ENCODE results near the gene SHANK3.

SHANK3 gene

DNA sequence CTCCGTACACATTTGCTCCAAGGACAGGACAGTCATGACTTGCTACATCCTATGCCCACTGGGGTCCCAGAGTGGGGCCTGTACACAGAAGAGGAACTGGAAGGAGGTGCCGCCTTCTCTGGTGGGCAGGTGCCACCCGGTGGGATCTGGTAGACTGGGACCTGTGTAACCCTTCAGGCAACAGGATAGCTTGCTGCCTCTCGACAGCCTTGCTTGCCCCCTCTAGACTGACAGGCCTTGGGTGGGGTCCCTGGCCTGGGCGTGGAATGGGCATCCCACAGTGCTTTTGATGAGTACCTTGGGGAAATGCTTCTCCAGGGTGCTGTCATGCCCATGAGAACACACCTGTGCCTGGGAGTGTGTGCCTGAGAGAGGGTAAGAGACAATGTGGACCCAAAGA is 15.8 kb downstream of the SHANK3 start:
- Histone ChIP-seq H3K4me3 (ENCODE audit: low read length) (no peak overlapping the region), H3K9ac (ENCODE audit: low read length) (no peak overlapping the region), H3K4me1 (ENCODE audit: control insufficient read depth, insufficient read depth, low read length) (no peaks in the 10 kb centered on the region), H3K27ac (ENCODE audit: low read depth, low read length) (no peak overlapping the region), H3K36me3 (ENCODE audit: control insufficient read depth, insufficient read depth, low read length) (no peaks in the 10 kb centered on the region), H3K27me3 (ENCODE audit: control insufficient read depth, insufficient read depth, low read length) (peaks cover 6% of the 10 kb centered on the region)

DNA sequence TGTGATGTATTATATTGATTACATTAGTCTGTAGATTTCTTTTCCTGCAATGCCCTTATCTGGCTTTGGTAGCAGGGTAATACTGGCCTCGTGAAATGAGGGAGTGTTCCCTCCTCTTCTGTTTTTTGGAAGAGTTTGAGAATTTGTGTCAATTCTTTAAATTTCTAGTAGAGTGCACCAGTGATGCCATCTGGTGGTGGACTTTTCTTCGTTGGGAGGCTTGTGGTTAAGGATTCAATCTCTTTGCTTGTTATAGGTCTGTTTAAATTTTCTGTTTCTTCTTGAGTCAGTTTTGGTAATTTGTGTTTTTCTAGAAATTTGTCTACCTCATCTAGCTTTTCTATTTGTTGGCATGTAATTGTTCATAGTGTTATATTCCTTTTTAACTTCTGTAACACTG is 18.9 kb downstream of the SHANK3 start:
- H3K27me3 ChIP-seq (ENCODE audit: control insufficient read depth, insufficient read depth, low read length): peaks cover 3% of the 10 kb centered on the region
- no peaks in the 10 kb centered on the region for H3K36me3 ChIP-seq (ENCODE audit: control insufficient read depth, insufficient read depth, low read length)
- no peaks in the 10 kb centered on the region for H3K4me1 ChIP-seq (ENCODE audit: control insufficient read depth, insufficient read depth, low read length)
- H3K4me3 ChIP-seq (ENCODE audit: low read length): no peak overlapping the region
- no peak overlapping the region for H3K9ac ChIP-seq (ENCODE audit: low read length)
- no peak overlapping the region for H3K27ac ChIP-seq (ENCODE audit: low read depth, low read length)

DNA sequence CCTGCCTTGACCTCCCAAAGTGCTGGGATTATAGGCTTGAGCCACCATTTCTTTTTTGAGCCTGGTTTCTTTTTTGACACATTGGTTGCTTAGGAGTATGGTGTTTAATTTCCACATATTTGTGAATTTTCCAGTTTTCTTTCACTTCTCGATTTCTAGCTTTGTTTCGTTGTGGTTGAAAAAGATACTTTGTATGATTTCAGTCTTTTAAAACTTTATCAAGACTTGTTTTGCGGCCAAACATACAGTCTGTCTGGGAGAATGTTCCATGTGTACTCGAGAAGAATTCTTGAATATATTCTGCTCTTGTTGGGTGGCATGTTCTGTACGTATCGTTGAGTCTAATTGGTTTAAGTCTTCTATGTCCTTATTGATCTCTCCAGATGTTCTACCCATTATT is 20.8 kb downstream of the SHANK3 start:
- Histone ChIP-seq H3K4me3 (ENCODE audit: low read length) (no peak overlapping the region), H3K9ac (ENCODE audit: low read length) (no peak overlapping the region), H3K27me3 (ENCODE audit: control insufficient read depth, insufficient read depth, low read length) (no peaks in the 10 kb centered on the region), H3K36me3 (ENCODE audit: control insufficient read depth, insufficient read depth, low read length) (no peaks in the 10 kb centered on the region), H3K4me1 (ENCODE audit: control insufficient read depth, insufficient read depth, low read length) (peaks cover 8% of the 10 kb centered on the region), H3K27ac (ENCODE audit: low read depth, low read length) (no peak overlapping the region)

DNA sequence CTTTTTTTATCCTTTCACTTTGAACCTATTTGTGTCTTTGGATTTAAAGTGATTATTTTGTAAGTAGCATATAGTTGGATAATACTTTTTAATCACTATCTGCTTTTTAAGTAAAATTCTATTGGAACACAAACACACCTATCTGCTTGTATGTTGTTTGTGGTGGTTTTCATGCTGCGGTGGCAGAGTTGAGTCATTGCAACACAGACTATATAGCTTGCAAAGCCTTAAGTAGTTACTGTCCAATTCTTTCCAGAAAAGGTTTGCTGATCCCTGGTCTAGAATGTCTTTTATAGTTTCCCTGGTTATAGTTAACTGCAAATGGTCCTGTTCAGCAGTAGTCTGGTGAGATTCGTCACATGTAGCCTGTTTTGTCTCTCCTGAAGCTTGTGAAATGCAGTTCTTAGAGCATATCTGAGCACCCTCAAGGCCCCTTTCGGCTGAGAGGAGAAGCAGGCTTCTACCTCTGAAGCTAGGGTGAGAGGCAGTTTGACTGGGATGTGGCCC is 21.5 kb downstream of the SHANK3 start:
- H3K9ac ChIP-seq (ENCODE audit: low read length): no peak overlapping the region
- no peaks in the 10 kb centered on the region for H3K27me3 ChIP-seq (ENCODE audit: control insufficient read depth, insufficient read depth, low read length)
- no peaks in the 10 kb centered on the region for H3K36me3 ChIP-seq (ENCODE audit: control insufficient read depth, insufficient read depth, low read length)
- peaks cover 8% of the 10 kb centered on the region for H3K4me1 ChIP-seq (ENCODE audit: control insufficient read depth, insufficient read depth, low read length)
- no peak overlapping the region for H3K27ac ChIP-seq (ENCODE audit: low read depth, low read length)
- H3K4me3 ChIP-seq (ENCODE audit: low read length): no peak overlapping the region

DNA sequence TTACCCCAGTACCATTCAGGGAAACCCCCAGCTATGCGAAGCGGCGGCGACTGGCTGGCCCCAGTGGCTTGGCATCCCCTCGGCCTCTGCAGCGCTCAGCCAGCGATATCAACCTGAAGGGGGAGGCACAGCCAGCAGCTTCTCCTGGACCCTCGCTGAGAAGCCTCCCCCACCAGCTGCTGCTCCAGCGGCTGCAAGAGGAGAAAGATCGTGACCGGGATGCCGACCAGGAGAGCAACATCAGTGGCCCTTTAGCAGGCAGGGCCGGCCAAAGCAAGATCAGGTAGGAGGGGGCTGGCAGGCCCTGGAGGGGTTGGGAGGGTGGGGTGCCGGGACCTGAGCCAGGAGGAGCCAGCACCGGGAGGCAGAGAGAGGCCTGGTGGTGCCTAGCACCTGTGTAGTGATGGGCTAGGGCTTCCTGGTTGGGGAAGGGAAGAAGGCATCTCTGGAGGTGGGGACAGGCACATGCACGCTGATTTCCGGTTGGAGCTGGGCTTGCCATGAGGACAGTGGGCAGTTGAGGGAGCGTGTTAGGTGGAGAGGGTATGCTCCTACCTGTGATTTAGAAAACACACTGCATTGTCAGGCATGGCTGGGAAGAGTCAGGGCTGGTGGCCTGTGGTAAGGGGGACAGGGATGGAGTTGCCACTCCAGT is 22.3 kb downstream of the SHANK3 start:
- Histone ChIP-seq H3K27me3 (ENCODE audit: control insufficient read depth, insufficient read depth, low read length) (no peaks in the 10 kb centered on the region), H3K36me3 (ENCODE audit: control insufficient read depth, insufficient read depth, low read length) (no peaks in the 10 kb centered on the region), H3K9ac (ENCODE audit: low read length) (no peak overlapping the region), H3K27ac (ENCODE audit: low read depth, low read length) (no peak overlapping the region), H3K4me3 (ENCODE audit: low read length) (no peak overlapping the region), H3K4me1 (ENCODE audit: control insufficient read depth, insufficient read depth, low read length) (peaks cover 8% of the 10 kb centered on the region)

DNA sequence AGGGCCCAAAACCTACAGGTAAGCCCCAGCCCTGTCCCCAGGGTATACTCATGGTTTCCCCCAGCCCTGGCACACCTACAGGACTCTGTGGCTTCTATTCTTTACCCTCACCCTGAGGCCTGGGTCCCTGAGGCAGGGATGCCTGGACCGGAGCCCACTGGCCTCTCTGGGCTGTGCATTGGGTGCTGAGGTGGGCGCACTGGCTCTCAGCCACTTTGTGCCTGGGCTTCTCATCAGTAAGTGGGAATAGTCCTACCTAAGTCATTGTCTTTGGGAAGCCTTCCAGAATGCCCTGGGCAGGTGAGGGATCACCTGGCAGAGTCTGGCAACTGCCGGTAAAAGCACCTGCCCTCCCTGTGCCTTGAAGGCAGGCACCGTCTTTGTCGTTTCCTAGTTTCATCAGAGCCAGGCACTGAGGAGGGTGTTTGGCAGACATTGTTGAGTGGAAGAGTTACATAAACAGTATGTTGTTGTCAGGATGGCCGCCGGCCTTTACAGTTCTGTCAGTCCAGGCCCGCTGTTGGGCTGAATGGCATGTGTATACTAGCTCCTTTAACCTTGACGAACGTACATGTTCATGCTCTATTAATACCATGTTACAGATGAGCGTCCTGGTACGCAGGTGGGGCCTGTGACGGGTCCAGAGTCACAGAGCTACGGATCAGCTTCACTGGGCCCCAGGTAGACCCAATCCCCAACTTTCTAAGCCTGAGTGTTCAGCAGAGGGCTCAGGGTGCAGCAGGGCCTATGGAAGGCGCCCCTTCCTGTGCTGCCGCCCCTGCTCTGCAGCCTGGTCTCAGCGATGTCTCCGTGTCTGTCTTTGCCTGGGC is 23.0 kb downstream of the SHANK3 start:
- no peaks in the 10 kb centered on the region for H3K27me3 ChIP-seq (ENCODE audit: control insufficient read depth, insufficient read depth, low read length)
- H3K27ac ChIP-seq (ENCODE audit: low read depth, low read length): no peak overlapping the region

DNA sequence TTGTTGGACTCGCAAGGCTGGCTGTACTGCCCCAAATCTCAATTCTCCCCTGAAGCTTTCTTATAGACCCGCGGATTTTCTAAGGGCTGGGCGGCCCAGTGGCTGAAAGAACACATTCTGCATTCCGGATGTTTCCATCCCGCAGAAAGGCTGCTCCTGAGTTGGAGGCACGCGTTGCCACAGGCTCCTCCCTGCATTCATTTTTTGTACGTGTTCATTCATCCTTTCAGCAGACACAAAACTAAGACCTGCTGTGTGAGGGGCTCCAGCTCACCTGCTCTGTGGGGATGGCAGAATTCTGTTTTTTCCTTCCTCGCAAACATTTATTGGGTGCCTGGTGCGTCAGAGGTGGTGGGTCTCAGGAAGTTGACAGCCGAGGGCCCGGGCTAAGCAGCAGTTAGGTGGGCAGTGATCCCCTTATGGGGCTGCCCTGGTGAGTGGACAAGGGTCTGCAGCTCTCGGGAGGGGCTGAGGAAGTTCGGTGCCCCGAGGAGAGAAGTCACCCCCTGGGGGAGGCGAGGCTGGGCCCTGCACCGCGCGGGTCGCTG is 23.7 kb downstream of the SHANK3 start:
- no peak overlapping the region for H3K9ac ChIP-seq (ENCODE audit: low read length)
- H3K27me3 ChIP-seq (ENCODE audit: control insufficient read depth, insufficient read depth, low read length): no peaks in the 10 kb centered on the region
- H3K27ac ChIP-seq (ENCODE audit: low read depth, low read length): no peak overlapping the region
- no peaks in the 10 kb centered on the region for H3K36me3 ChIP-seq (ENCODE audit: control insufficient read depth, insufficient read depth, low read length)
- H3K4me3 ChIP-seq (ENCODE audit: low read length): peak overlapping the region; percentile 52
- peaks cover 8% of the 10 kb centered on the region for H3K4me1 ChIP-seq (ENCODE audit: control insufficient read depth, insufficient read depth, low read length)

More for the DNA sequence above, 23.0 kb downstream of the SHANK3 start:
- Histone ChIP-seq H3K36me3 (ENCODE audit: control insufficient read depth, insufficient read depth, low read length) (no peaks in the 10 kb centered on the region), H3K4me1 (ENCODE audit: control insufficient read depth, insufficient read depth, low read length) (peaks cover 8% of the 10 kb centered on the region), H3K4me3 (ENCODE audit: low read length) (no peak overlapping the region), H3K9ac (ENCODE audit: low read length) (no peak overlapping the region)

DNA sequence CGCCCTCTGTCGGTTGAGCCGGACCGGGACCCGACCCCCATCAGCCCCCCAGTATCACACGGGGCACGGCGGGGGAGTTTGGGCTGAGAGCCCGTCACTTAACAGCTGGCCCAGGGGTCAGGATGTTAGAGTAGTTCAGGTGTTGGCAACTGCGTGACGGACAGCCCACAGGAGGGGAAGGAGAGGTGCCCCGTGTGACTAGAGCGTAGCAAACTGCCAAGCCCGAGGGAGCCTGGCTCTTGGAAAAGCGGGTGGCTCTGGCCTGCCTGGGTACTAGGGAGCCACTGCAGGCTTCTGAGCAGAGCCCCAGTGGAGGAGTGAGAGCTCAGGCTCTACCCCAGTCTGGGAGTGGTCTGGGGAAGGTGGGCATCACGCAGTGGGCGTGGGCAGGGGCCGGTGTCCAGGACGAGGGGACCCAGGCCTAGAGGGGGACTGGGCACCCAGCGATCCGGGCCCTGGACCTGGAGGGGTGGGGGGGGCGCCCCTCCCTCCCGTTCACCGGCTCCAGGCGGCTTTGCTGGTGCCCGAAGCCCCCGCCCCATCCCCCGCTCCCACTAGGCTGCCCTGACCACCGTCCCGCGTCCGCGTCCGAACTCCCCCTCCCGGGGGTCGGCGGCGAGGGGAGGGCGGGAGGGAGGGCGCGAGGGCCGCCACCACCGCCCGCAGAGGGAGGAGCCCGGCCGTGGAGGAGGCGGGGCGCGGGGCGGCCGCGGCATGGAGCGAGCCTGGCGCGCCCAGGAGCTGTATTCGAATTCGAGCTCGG is 24.4 kb downstream of the SHANK3 start:
- Histone ChIP-seq H3K4me1 (ENCODE audit: control insufficient read depth, insufficient read depth, low read length) (peaks cover 8% of the 10 kb centered on the region), H3K36me3 (ENCODE audit: control insufficient read depth, insufficient read depth, low read length) (no peaks in the 10 kb centered on the region), H3K9ac (ENCODE audit: low read length) (no peak overlapping the region), H3K27ac (ENCODE audit: low read depth, low read length) (no peak overlapping the region), H3K27me3 (ENCODE audit: control insufficient read depth, insufficient read depth, low read length) (no peaks in the 10 kb centered on the region), H3K4me3 (ENCODE audit: low read length) (peak overlapping the region; percentile 52)

DNA sequence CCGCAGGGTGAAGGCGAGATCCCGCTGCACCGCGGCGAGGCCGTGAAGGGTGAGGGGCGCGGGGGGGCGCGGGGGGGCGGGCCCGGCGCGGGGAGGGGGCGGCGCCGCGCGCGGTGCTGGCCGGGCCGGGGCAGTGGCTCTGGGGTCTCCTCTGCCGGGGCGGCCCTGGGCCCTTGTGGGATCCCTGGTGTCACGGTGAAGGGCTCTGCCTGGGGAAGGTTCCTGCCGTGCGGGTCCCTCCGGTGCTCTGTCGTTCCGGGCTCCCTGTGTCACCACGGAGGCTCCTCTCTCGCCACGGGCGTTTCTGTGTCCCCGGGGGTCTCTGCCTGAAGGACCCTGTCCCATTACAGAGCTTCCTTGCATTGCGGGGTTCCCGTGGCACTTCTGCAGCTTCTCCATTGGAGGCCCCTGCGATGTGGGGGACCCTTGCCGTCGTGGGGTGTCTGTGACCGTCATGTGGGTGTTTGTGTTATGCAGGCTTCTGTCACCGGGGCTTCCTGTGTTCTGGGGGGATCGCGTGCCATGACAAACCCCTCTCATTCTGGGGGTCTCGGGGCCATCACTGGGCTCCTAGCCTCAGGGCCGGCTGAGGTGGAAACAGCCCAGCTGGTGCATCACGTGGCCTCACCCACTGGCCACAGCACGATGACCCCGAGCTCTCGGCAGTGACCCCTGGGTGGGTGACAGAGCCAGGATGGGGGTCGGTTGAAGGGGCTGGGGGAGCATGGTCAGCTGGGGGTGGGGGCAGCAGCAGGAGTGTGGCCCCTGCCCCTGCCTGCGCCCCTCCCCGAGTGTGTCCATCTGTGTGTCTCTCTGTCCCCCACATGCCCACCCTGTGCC is 25.3 kb downstream of the SHANK3 start:
- no peak overlapping the region for H3K9ac ChIP-seq (ENCODE audit: low read length)
- H3K36me3 ChIP-seq (ENCODE audit: control insufficient read depth, insufficient read depth, low read length): no peaks in the 10 kb centered on the region
- H3K27ac ChIP-seq (ENCODE audit: low read depth, low read length): no peak overlapping the region
- H3K4me3 ChIP-seq (ENCODE audit: low read length): peak overlapping the region; percentile 55
- peaks cover 8% of the 10 kb centered on the region for H3K4me1 ChIP-seq (ENCODE audit: control insufficient read depth, insufficient read depth, low read length)
- no peaks in the 10 kb centered on the region for H3K27me3 ChIP-seq (ENCODE audit: control insufficient read depth, insufficient read depth, low read length)

DNA sequence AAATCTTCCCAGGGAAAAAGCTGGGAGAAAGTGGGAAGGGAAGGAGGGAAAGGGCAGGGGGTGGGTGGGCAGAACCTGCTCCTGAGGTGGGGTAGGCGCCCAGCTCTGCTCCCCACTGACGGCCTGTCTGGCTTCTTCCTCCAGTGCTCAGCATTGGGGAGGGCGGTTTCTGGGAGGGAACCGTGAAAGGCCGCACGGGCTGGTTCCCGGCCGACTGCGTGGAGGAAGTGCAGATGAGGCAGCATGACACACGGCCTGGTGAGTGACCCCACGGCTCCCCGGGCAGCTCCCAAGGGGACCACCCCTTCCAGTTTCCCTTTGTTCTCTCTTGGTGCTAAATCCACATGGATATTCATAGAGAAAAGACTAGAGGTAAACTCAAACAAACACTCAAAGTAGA is 25.9 kb downstream of the SHANK3 start:
- Histone ChIP-seq H3K4me1 (ENCODE audit: control insufficient read depth, insufficient read depth, low read length) (peaks cover 8% of the 10 kb centered on the region), H3K4me3 (ENCODE audit: low read length) (no peak overlapping the region), H3K27ac (ENCODE audit: low read depth, low read length) (no peak overlapping the region), H3K36me3 (ENCODE audit: control insufficient read depth, insufficient read depth, low read length) (peaks cover 2% of the 10 kb centered on the region), H3K27me3 (ENCODE audit: control insufficient read depth, insufficient read depth, low read length) (no peaks in the 10 kb centered on the region), H3K9ac (ENCODE audit: low read length) (no peak overlapping the region)

DNA sequence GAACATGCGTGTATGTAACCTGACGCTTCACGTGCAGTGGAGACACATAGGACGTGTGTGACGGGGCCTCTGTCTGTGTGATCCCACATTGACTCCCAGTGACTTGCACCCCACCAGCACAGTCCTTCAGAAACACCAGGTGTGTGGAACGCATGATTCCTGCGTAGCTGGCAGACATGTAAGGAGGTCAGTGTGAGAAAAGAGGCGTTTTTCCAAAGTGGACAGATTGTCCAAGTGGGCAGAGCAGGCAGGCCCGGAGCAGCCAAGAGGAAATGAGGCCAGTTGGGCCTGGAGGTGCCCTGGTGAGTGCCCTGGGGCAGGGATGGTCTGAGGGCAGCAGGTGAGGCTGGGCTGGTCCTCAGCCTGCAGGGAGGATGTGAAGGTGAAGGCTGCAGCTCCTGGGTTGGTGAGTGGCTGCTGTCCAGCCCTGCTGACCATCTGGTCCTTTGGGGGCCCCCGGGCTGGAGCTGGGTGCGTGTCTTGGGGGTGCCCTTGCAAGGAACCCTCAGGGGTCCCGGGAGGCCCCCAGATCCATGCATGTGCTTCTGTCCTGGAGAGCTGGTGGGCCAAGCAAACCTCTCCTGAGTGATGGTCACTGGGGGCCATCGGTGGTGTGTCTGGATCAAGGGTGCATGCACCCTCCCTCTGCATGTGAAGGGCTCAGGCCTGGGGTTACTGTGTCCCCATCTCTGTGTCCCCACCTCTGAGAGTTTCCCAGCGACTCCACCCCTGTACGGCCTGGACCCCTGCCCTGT is 26.6 kb downstream of the SHANK3 start:
- H3K27ac ChIP-seq (ENCODE audit: low read depth, low read length): no peak overlapping the region
- H3K4me3 ChIP-seq (ENCODE audit: low read length): no peak overlapping the region
- no peak overlapping the region for H3K9ac ChIP-seq (ENCODE audit: low read length)
- peaks cover 8% of the 10 kb centered on the region for H3K4me1 ChIP-seq (ENCODE audit: control insufficient read depth, insufficient read depth, low read length)
- H3K36me3 ChIP-seq (ENCODE audit: control insufficient read depth, insufficient read depth, low read length): peaks cover 2% of the 10 kb centered on the region
- H3K27me3 ChIP-seq (ENCODE audit: control insufficient read depth, insufficient read depth, low read length): no peaks in the 10 kb centered on the region

Data from rectal smooth muscle tissue (tissue), 1 donor.